Skeletal muscle satellite cell (primary cell): Measurements from ENCODE around the gene NIPAL1.

Experiments
- H3K27me3 ChIP-seq: 2 replicates; pipeline ENCODE4 v1.7.0; 2013; ENCODE audit warnings: low read length; ENCODE audit not compliant: control insufficient read depth, insufficient read depth
- H3K36me3 ChIP-seq: 2 replicates; pipeline ENCODE4 v1.7.0; 2013; ENCODE audit warnings: mild to moderate bottlenecking, control low read depth, low read length; ENCODE audit not compliant: insufficient read depth
- H3K4me1 ChIP-seq: 2 replicates; pipeline ENCODE4 v1.7.0; 2013; ENCODE audit warnings: low read length; ENCODE audit not compliant: control insufficient read depth, insufficient read depth
- H3K4me2 ChIP-seq: 2 replicates; pipeline ENCODE4 v1.7.0; 2013; ENCODE audit warnings: mild to moderate bottlenecking, low read length
- H3K4me3 ChIP-seq: 2 replicates; pipeline ENCODE4 v1.7.0; 2013; ENCODE audit warnings: low read length
- H3K9ac ChIP-seq: 2 replicates; pipeline ENCODE4 v1.7.0; 2013; ENCODE audit warnings: mild to moderate bottlenecking, low read depth, low read length, moderate library complexity
- H3K9me3 ChIP-seq: replicated peaks from 2 replicates; pipeline ENCODE4 v1.7.0; 2013; ENCODE audit warnings: mild to moderate bottlenecking, control low read depth, low read length

Gene NIPAL1

GRCh38 chr4:48042979-48043461, 26.4 kb downstream of the NIPAL1 start:
- no peak overlapping the region for H3K4me3 ChIP-seq
- no peaks in the 10 kb centered on the region for H3K36me3 ChIP-seq
- no peaks in the 10 kb centered on the region for H3K4me1 ChIP-seq
- H3K9ac ChIP-seq: no peak overlapping the region
- H3K27me3 ChIP-seq: peaks cover 32% of the 10 kb centered on the region
- H3K9me3 ChIP-seq: no peaks in the 10 kb centered on the region
- H3K4me2 ChIP-seq: no peak overlapping the region

GRCh38 chr4:48043504-48043903, 26.9 kb downstream of the NIPAL1 start:
- no peak overlapping the region for H3K4me3 ChIP-seq
- no peaks in the 10 kb centered on the region for H3K4me1 ChIP-seq
- peaks cover 33% of the 10 kb centered on the region for H3K27me3 ChIP-seq
- H3K4me2 ChIP-seq: no peak overlapping the region
- H3K9me3 ChIP-seq: no peaks in the 10 kb centered on the region
- no peak overlapping the region for H3K9ac ChIP-seq
- no peaks in the 10 kb centered on the region for H3K36me3 ChIP-seq

GRCh38 chr4:48044298-48044697, 27.7 kb downstream of the NIPAL1 start:
- no peaks in the 10 kb centered on the region for H3K4me1 ChIP-seq
- H3K9ac ChIP-seq: no peak overlapping the region
- peaks cover 33% of the 10 kb centered on the region for H3K27me3 ChIP-seq
- H3K9me3 ChIP-seq: no peaks in the 10 kb centered on the region
- no peak overlapping the region for H3K4me3 ChIP-seq
- H3K4me2 ChIP-seq: no peak overlapping the region
- H3K36me3 ChIP-seq: no peaks in the 10 kb centered on the region

- H3K4me2 ChIP-seq: no peak overlapping the region
- H3K27me3 ChIP-seq: peaks cover 45% of the 10 kb centered on the region
- H3K4me1 ChIP-seq: no peaks in the 10 kb centered on the region
- H3K9ac ChIP-seq: no peak overlapping the region
- no peak overlapping the region for H3K4me3 ChIP-seq
- no peaks in the 10 kb centered on the region for H3K9me3 ChIP-seq
- H3K36me3 ChIP-seq: no peaks in the 10 kb centered on the region
Observed at GRCh38 chr4:48046059-48046458, 29.5 kb downstream of the NIPAL1 start.

GRCh38 chr4:48047421-48047844, 30.9 kb downstream of the NIPAL1 start:
- H3K4me2 ChIP-seq: no peak overlapping the region
- H3K9ac ChIP-seq: no peak overlapping the region
- no peaks in the 10 kb centered on the region for H3K9me3 ChIP-seq
- peaks cover 42% of the 10 kb centered on the region for H3K27me3 ChIP-seq
- no peaks in the 10 kb centered on the region for H3K36me3 ChIP-seq
- H3K4me3 ChIP-seq: no peak overlapping the region
- H3K4me1 ChIP-seq: no peaks in the 10 kb centered on the region

- H3K4me2 ChIP-seq: no peak overlapping the region
- H3K4me1 ChIP-seq: no peaks in the 10 kb centered on the region
- H3K4me3 ChIP-seq: no peak overlapping the region
- H3K36me3 ChIP-seq: no peaks in the 10 kb centered on the region
- H3K9ac ChIP-seq: no peak overlapping the region
- H3K9me3 ChIP-seq: no peaks in the 10 kb centered on the region
- H3K27me3 ChIP-seq: peaks cover 40% of the 10 kb centered on the region
Observed at GRCh38 chr4:48047896-48048295, 31.3 kb downstream of the NIPAL1 start.

GRCh38 chr4:48049483-48049882, 32.9 kb downstream of the NIPAL1 start:
- Histone ChIP-seq H3K9me3 (no peaks in the 10 kb centered on the region), H3K4me1 (no peaks in the 10 kb centered on the region), H3K9ac (no peak overlapping the region), H3K36me3 (no peaks in the 10 kb centered on the region), H3K4me3 (no peak overlapping the region), H3K4me2 (no peak overlapping the region), H3K27me3 (peaks cover 32% of the 10 kb centered on the region)

- no peak overlapping the region for H3K9ac ChIP-seq
- H3K4me3 ChIP-seq: no peak overlapping the region
- H3K4me2 ChIP-seq: no peak overlapping the region
- H3K27me3 ChIP-seq: peaks cover 25% of the 10 kb centered on the region
- no peaks in the 10 kb centered on the region for H3K4me1 ChIP-seq
- no peaks in the 10 kb centered on the region for H3K9me3 ChIP-seq
- no peaks in the 10 kb centered on the region for H3K36me3 ChIP-seq
Observed at GRCh38 chr4:48051078-48051477, 34.5 kb downstream of the NIPAL1 start.

- no peaks in the 10 kb centered on the region for H3K9me3 ChIP-seq
- H3K4me3 ChIP-seq: no peak overlapping the region
- no peaks in the 10 kb centered on the region for H3K36me3 ChIP-seq
- H3K4me2 ChIP-seq: no peak overlapping the region
- no peak overlapping the region for H3K9ac ChIP-seq
- H3K4me1 ChIP-seq: no peaks in the 10 kb centered on the region
- H3K27me3 ChIP-seq: no peaks in the 10 kb centered on the region
Observed at GRCh38 chr4:48058617-48059530, 42.3 kb downstream of the NIPAL1 start.

- H3K4me3 ChIP-seq: no peak overlapping the region
- H3K4me1 ChIP-seq: no peaks in the 10 kb centered on the region
- no peak overlapping the region for H3K4me2 ChIP-seq
- no peaks in the 10 kb centered on the region for H3K9me3 ChIP-seq
- H3K36me3 ChIP-seq: no peaks in the 10 kb centered on the region
- peaks cover 7% of the 10 kb centered on the region for H3K27me3 ChIP-seq
- H3K9ac ChIP-seq: no peak overlapping the region
Observed at GRCh38 chr4:48064349-48064748, 47.8 kb downstream of the NIPAL1 start.

- H3K4me3 ChIP-seq: no peak overlapping the region
- no peaks in the 10 kb centered on the region for H3K36me3 ChIP-seq
- no peaks in the 10 kb centered on the region for H3K4me1 ChIP-seq
- no peaks in the 10 kb centered on the region for H3K9me3 ChIP-seq
- H3K27me3 ChIP-seq: peaks cover 7% of the 10 kb centered on the region
- no peak overlapping the region for H3K4me2 ChIP-seq
- H3K9ac ChIP-seq: no peak overlapping the region
Observed at GRCh38 chr4:48065587-48066052, 49.0 kb downstream of the NIPAL1 start.

GRCh38 chr4:48067536-48067935, 51.0 kb downstream of the NIPAL1 start:
- H3K9me3 ChIP-seq: no peaks in the 10 kb centered on the region
- H3K4me2 ChIP-seq: no peak overlapping the region
- H3K36me3 ChIP-seq: no peaks in the 10 kb centered on the region
- no peak overlapping the region for H3K4me3 ChIP-seq
- no peaks in the 10 kb centered on the region for H3K4me1 ChIP-seq
- no peak overlapping the region for H3K9ac ChIP-seq
- H3K27me3 ChIP-seq: peaks cover 7% of the 10 kb centered on the region
